Measurements from ENCODE around the gene ELFN1.

GRCh38 chr7:1752111-1752510 is 82.0 kb downstream of the ELFN1 start:
- TF ChIP-seq CTCF (IDR thresholded peaks at IDR 0.05 in 2 of 3, conservative IDR thresholded peaks at IDR 0.05 in 1 of 3; ENCODE audit: control insufficient read depth in 2 of 3, extremely low read depth in 1 of 3, insufficient read depth in 1 of 3, low read depth in 3 of 3, low read length in 3 of 3) (no peak), RFX5 (IDR thresholded peaks at IDR 0.05; ENCODE audit: low read depth, low read length) (no peak), ZSCAN29 (IDR thresholded peaks at IDR 0.05) (no peak), MXI1 (IDR thresholded peaks at IDR 0.05; ENCODE audit: low read depth, low read length) (no peak), ZBTB33 (IDR thresholded peaks at IDR 0.05) (no peak), IRF3 (IDR thresholded peaks at IDR 0.05) (no peak)

Data from GM12878 (cell line).